GM13977 (cell line): ENCODE results near the gene RAC3.

ENCODE experiments used
- DNase-seq: peaks from one replicate; pipeline ENCODE4 v3.0.0; 2012; ENCODE audit warnings: low spot score
- in situ Hi-C: fragments of 300-500 bp; cut with MboI; formaldehyde crosslinking; loops from one replicate; pipeline ENCODE4 v1.12.0; 2022; ENCODE audit warnings: low sequenced_read_pairs, low pct_unique_long_range_greater_than_20kb, mixed read lengths, inconsistent platforms; ENCODE audit not compliant: unreplicated experiment
- TF ChIP-seq, protein P1 (sequence below): IDR thresholded peaks from 2 replicates; pipeline ENCODE4 v1.5.1; 2012; ENCODE audit warnings: mild to moderate bottlenecking, control low read depth; ENCODE audit not compliant: insufficient read depth; ENCODE audit errors: extremely low read depth, missing control alignments

RAC3 gene

DNA sequence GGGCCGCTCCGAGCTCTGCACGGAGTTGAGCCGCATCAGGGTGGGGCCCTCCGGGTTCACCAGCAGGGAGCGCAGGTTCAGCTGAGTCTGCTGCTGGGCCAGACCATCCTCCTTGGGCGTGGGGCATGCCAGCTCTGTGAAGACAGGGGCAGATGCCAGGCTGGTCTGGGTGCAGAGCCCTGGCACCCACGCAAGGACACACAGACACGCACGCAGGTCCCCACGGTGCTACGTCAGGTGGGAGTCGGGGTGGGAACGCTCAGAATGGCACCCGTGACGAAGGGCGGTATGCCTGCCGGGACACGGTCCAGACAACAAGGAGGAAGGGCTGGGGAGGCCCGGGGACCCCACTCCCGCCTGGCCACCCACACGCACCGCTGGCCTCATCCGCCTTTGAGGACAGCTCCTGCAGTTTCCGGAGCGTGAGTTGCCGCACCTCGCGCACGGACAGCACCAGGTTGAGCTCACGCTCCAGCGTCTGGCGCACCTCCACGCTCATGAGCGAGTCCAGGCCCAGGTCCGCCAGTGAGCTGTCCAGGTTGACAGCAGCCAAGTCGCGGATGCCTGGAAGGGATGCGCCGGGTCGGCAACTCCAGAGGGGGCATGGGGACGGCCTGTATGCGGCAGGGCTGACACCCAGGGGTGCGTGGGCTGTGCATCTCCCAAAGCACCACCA lies 49.4 kb downstream of the RAC3 start:
- TF ChIP-seq, protein P1, sequence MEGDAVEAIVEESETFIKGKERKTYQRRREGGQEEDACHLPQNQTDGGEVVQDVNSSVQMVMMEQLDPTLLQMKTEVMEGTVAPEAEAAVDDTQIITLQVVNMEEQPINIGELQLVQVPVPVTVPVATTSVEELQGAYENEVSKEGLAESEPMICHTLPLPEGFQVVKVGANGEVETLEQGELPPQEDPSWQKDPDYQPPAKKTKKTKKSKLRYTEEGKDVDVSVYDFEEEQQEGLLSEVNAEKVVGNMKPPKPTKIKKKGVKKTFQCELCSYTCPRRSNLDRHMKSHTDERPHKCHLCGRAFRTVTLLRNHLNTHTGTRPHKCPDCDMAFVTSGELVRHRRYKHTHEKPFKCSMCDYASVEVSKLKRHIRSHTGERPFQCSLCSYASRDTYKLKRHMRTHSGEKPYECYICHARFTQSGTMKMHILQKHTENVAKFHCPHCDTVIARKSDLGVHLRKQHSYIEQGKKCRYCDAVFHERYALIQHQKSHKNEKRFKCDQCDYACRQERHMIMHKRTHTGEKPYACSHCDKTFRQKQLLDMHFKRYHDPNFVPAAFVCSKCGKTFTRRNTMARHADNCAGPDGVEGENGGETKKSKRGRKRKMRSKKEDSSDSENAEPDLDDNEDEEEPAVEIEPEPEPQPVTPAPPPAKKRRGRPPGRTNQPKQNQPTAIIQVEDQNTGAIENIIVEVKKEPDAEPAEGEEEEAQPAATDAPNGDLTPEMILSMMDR, result no peak
- DNase-seq, result no peak
- in situ Hi-C loops, result no loop called here

DNA sequence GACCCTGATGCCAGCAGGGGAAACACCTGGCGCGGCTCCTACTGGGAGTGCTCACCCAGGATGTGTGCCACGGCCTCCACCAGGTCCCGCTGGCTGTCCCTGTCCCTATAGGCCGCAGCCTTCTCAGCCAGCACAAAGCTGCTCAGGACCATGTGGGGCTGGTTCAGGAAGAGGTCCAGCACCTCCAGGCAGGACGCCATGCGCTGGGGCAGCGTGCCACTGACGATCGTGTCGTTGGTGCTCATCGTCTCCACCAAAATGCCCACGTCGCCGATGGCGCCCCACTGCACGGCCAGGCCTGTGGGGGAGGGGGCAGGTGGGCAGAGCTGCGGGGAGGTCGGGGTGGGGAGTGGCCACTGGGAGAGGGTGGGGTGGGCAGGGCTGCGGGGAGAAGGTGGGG lies 50.1 kb downstream of the RAC3 start:
- TF ChIP-seq, protein P1, result no peak
- in situ Hi-C loops, result no loop called here
- DNase-seq, result no peak

DNA sequence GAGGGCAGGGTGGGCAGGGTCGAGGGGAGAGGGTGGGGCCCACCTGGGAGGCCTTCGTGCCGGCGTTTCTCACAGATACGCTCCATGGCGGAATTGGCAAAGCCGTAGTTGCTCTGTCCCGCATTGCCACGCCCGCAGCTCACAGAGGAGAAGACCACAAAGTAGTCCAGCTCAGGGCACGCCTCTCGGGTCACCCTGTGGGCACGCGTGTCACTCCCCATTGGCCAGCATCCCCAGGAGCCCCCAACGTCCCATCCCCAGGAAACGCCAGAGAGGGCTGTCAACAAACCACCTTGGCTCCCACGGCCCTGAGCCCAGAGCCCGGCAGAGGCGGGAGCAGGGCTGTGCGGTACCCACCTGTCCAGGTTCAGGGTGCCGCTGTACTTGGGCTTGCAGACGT lies 50.5 kb downstream of the RAC3 start:
- in situ Hi-C loops, result no loop called here
- TF ChIP-seq, protein P1, result no peak
- no peak for DNase-seq

DNA sequence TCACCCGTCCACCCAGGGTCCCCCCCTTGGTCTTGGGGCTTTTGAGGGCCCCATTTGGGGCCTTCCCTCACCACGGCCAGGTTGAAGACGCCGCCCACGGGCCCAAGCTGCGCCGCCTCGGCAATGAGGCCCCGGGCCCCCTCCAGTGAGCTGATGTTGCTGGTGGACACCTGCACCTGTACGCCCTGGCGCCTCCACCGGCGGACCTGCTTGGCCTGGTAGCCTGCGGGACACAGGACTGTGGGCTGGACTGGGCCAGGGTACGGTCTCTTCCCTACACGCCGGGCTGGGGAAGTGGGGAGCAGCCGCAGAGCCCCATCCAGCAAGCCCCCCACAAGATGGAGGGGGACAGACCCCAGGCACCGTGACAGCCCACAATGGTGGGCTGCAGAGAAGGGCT lies 51.0 kb downstream of the RAC3 start:
- DNase-seq, result no peak
- in situ Hi-C loops, result no loop called here

DNA sequence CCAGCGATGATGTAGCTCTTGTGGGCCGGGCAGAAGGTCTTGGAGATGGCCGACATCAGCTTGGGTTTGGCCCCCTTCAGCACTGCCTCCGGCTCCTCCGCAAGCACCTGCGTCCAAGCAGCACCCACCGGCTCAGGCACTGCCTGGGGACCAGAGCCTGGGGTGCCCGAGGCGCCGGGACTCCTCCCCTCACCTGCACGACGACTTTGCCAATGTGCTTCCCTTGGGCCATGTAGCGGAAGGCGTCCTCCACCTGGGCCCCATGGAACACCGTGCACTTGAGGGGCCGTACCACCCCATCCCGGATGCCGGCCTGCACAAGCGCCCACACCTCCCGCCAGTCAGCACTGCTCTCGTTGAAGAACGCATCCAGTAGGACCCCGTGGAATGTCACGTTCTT lies 51.5 kb downstream of the RAC3 start:
- in situ Hi-C loops, result no loop called here
- TF ChIP-seq, protein P1, result no peak
- no peak for DNase-seq

More for the DNA sequence above, 51.0 kb downstream of the RAC3 start:
- TF ChIP-seq, protein P1, result no peak
